Measurements from ENCODE around the gene PPIP5K1.
A peak's percentile ranks its signal among the peaks of the same experiment; 100 is the strongest.

PPIP5K1 gene

GRCh38 chr15:43523646-43524045 is 66.4 kb downstream of the PPIP5K1 start:
- no peak overlapping the region for H3K4me3 ChIP-seq (ENCODE audit: control insufficient read depth, low read depth, low read length)
- DNase-seq (ENCODE audit: low read depth): no peak
- no peak for TF ChIP-seq CTCF (conservative IDR thresholded peaks at IDR 0.05; ENCODE audit: control insufficient read depth, insufficient read depth, low read depth, low read length)

- TF ChIP-seq CTCF (conservative IDR thresholded peaks at IDR 0.05; ENCODE audit: control insufficient read depth, insufficient read depth, low read depth, low read length): no peak
Observed at GRCh38 chr15:43522247-43522646, 67.8 kb downstream of the PPIP5K1 start.

GRCh38 chr15:43521419-43521818 is 68.6 kb downstream of the PPIP5K1 start:
- TF ChIP-seq CTCF (conservative IDR thresholded peaks at IDR 0.05; ENCODE audit: control insufficient read depth, insufficient read depth, low read depth, low read length): no peak
- no peak for DNase-seq (ENCODE audit: low read depth)
- H3K4me3 ChIP-seq (ENCODE audit: control insufficient read depth, low read depth, low read length): no peak overlapping the region

More at GRCh38 chr15:43522247-43522646, 67.8 kb downstream of the PPIP5K1 start:
- no peak for DNase-seq (ENCODE audit: low read depth)
- no peak overlapping the region for H3K4me3 ChIP-seq (ENCODE audit: control insufficient read depth, low read depth, low read length)

GRCh38 chr15:43520138-43520537 is 69.9 kb downstream of the PPIP5K1 start:
- DNase-seq (ENCODE audit: low read depth): no peak
- TF ChIP-seq CTCF (conservative IDR thresholded peaks at IDR 0.05; ENCODE audit: control insufficient read depth, insufficient read depth, low read depth, low read length): no peak
- H3K4me3 ChIP-seq (ENCODE audit: control insufficient read depth, low read depth, low read length): no peak overlapping the region

- no peak for TF ChIP-seq CTCF (conservative IDR thresholded peaks at IDR 0.05; ENCODE audit: control insufficient read depth, insufficient read depth, low read depth, low read length)
- H3K4me3 ChIP-seq (ENCODE audit: control insufficient read depth, low read depth, low read length): no peak overlapping the region
- DNase-seq (ENCODE audit: low read depth): no peak
Observed at GRCh38 chr15:43519196-43519595, 70.8 kb downstream of the PPIP5K1 start.

GRCh38 chr15:43518197-43518761 is 71.7 kb downstream of the PPIP5K1 start:
- no peak for DNase-seq (ENCODE audit: low read depth)
- H3K4me3 ChIP-seq (ENCODE audit: control insufficient read depth, low read depth, low read length): peak overlapping the region; percentile 85
- TF ChIP-seq CTCF (conservative IDR thresholded peaks at IDR 0.05; ENCODE audit: control insufficient read depth, insufficient read depth, low read depth, low read length): no peak
